ENCODE measurements around the gene BCL2L11. TPM values are rescaled to one million over a fixed set of nuclear protein-coding genes. Genes with fewer than 3 reads are reported as not detected.
"Not testable (repeated sequence)": the region's sequence is repeated elsewhere in the genome, so short reads cannot be mapped to it uniquely, and the experiment has no call there.

BCL2L11 gene, protein sequence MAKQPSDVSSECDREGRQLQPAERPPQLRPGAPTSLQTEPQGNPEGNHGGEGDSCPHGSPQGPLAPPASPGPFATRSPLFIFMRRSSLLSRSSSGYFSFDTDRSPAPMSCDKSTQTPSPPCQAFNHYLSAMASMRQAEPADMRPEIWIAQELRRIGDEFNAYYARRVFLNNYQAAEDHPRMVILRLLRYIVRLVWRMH
- total RNA-seq, result 3.8 and 29.1 TPM in 2 replicates

DNA sequence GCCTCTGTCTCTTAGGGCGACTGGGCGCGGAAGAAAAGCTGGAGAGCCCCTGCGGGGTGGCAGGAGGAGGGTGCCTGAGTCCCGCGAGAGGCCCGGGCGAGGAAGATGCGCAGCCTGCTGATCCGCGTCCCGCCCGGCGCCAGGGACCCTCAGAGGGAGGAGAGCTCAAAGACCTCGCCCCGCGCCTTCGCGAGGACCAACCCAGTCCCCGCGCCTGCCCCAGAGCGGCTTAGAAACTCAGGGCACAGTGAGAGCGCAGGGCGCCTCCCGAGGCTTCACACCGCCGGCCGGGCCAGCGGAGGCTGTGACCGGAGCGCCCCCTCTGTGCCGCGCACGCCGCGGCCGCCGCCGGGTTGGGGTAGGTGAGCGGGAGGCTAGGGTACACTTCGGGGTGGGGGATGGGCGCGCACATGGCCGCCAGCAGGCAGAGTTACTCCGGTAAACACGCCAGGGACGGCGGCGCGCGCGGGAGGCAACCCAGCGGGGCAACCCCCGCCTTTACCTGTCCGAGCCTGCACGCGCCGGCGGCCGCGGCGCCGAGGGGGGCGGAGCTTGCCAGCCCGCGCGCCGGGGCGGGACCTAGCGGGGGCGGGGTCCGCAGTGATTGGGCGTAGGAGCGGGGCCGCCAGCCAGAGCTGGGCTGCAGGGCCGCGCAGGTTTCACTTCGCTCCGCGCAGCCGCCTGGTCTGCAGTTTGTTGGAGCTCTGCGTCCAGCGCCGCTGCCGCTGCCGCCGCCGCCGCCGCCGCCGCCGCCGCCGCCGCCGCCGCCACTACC, at the start of gene BCL2L11:
Gene BCL2L11, plus strand, starts transcription at position 662 of the 775 bp plus-strand sequence. CDS start 2,832 bp downstream, outside the sequence.
- DNase-seq (ENCODE audit: low read depth), result peak; percentile 78

- peak; percentile 100 for DNase-seq (ENCODE audit: low read depth)
Observed at GRCh38 chr2:111071600-111072171, 49.0 kb upstream of the BCL2L11 start.

- peak; percentile 97 for DNase-seq (ENCODE audit: low read depth)
Observed at GRCh38 chr2:111072220-111072871, 48.4 kb upstream of the BCL2L11 start.

DNA sequence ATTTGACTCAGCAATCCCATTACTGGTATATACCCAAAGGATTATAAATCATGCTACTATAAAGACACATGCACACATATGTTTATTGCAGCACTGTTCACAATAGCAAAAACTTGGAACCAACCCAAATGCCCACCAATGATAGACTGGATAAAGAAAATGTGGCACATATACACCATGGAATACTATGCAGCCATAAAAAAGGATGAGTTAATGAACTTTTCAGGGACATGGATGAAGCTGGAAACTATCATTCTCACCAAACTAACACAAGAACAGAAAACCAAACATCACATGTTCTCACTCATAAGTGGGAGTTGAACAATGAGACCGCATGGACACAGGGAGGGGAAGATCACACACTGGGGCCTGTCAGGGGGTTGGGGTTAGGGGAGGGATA, 38.1 kb upstream of the BCL2L11 start:
- DNase-seq (ENCODE audit: low read depth), result not testable (repeated sequence)

- DNase-seq (ENCODE audit: low read depth), result no peak
Observed at GRCh38 chr2:111091811-111092211, 28.9 kb upstream of the BCL2L11 start.

- no peak for DNase-seq (ENCODE audit: low read depth)
Observed at GRCh38 chr2:111094691-111095090, 26.0 kb upstream of the BCL2L11 start.

GRCh38 chr2:111095434-111095833, 25.3 kb upstream of the BCL2L11 start:
- DNase-seq (ENCODE audit: low read depth), result no peak

- DNase-seq (ENCODE audit: low read depth), result no peak
Observed at GRCh38 chr2:111099402-111099801, 21.3 kb upstream of the BCL2L11 start.

DNA sequence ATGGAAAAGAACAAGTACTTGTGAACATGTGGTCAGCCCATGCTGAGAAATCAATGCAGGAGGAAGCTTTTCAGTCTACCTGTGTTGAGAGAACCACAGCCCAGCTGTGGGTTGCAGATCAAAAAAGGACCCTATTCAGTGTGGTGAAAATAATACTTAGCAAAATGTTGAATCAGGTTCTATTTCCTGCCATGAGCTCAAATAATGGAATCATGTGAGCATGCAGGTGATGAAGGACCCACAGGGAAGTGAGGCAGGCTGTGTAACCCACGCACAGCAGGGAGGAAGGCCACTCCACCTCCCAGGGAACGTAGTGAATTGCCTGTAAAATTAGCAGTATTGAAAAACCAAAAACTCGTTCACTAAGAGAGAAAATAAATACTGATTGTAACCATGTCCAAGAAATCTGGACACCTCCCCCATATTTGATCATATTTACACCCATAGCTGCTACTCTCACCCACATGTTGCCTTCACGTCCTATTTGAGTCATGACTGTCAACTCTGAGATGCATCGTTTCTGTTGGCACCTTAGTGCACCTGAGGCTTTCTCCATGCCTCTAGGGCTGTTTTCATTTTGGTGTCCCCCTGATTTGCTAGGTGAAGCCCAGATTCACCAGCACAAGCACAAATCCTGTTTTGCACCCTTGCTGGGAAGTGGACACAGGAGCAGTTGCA, 20.5 kb upstream of the BCL2L11 start:
- DNase-seq (ENCODE audit: low read depth), result no peak

- peak; percentile 86 for DNase-seq (ENCODE audit: low read depth)
Observed at GRCh38 chr2:111100765-111101162, 19.9 kb upstream of the BCL2L11 start.

DNA sequence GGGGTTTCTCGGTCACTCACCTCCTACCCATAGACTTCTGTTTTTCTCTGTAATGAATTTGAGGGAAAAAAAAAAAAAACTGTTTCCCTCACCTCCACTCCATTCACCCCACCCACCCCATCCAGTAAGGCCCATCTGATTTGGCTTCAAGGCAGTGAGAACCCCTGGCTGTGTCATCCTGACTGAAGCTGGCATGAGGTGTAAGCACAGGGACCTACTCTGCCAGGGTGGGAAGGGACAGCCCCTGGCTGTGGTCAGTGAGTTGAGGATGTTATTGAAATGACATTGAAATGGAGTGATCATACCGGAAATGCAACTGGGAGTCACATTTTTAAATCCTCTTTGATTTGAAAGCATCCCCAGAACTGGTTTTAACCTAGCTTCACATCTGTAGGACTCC, 19.1 kb upstream of the BCL2L11 start:
- DNase-seq (ENCODE audit: low read depth), result no peak

GRCh38 chr2:111102216-111102615, 18.5 kb upstream of the BCL2L11 start:
- DNase-seq (ENCODE audit: low read depth), result no peak

GRCh38 chr2:111105926-111106325, 14.8 kb upstream of the BCL2L11 start:
- no peak for DNase-seq (ENCODE audit: low read depth)

GRCh38 chr2:111106706-111107105, 14.0 kb upstream of the BCL2L11 start:
- no peak for DNase-seq (ENCODE audit: low read depth)

DNA sequence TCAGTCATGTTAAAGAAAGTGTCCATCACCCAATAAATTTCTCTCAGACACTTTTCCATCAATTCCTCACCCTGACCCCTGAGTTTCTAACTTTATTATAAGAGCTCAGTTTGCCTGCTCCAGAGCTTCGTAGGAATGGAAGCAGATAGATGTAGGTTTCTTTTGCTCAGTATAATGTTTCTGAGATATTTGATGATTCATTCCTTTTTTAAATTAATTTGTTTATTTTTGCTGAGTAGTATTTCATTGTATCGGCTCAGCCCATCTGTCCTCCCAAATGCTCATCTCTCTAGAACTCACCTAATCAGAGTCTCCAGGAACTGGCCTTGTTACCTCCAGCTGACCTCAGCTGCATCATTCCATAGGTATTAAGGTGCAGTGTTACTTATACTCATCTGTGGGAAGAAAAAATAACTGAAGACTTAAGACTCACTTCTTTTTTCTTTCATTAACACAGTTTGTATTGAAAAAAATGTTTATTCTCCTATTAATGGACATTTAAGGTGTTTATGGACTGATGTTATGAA, 11.9 kb upstream of the BCL2L11 start:
- DNase-seq (ENCODE audit: low read depth), result no peak

GRCh38 chr2:111111101-111111755, 9.5 kb upstream of the BCL2L11 start:
- no peak for DNase-seq (ENCODE audit: low read depth)

DNA sequence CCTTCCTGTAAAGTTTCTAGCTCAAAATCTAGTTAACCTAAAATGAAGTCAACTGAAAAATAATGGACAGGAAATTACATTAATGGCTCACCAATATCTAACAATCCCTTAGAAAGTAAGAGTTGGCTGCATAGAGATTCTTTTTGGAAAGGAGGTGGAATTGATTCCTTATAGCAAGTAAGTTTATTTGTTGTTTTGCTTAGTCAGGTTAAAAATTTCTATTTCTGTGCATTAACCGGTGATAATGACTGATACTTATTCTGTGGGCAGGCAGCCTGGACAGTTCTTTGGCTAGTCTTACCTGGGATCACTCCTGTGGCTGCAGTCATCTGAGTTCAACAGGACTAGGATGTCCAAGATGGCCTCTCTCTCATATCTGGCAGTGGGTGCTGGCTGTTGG, 6.9 kb upstream of the BCL2L11 start:
- DNase-seq (ENCODE audit: low read depth), result no peak

DNA sequence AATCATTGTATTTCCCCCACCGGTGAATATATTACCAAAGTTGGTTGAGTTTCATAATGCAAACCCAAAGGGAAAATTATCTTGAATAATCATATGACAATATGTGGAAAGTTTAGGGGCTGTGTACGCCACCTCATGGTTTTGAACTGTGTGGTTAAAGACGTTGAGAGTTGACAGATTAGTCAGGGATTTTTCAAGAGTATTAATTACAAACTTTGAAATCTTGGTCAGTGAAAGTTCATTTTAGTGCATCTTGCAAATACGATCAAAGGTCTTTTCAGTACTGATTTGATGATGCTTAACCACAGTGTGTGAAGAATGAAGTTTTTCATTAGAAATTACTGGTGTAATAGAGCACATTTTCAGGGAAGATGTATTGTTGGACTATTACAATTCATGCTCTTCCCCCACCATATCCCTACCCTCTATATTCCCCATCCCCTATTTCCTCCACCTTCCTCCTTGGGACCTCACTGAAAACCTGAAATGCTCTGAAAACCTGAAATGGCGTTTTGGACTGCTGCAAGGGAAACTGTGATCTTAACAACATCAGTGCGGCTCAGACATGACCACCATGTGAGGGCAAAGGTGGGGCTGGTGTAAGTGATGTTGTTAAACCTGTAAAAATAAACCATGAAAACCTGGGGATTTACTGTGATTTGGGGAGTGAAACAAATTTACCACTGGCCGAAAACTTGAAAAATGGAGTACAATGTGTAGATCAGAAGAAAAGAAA, 4.5 kb upstream of the BCL2L11 start:
- no peak for DNase-seq (ENCODE audit: low read depth)

DNA sequence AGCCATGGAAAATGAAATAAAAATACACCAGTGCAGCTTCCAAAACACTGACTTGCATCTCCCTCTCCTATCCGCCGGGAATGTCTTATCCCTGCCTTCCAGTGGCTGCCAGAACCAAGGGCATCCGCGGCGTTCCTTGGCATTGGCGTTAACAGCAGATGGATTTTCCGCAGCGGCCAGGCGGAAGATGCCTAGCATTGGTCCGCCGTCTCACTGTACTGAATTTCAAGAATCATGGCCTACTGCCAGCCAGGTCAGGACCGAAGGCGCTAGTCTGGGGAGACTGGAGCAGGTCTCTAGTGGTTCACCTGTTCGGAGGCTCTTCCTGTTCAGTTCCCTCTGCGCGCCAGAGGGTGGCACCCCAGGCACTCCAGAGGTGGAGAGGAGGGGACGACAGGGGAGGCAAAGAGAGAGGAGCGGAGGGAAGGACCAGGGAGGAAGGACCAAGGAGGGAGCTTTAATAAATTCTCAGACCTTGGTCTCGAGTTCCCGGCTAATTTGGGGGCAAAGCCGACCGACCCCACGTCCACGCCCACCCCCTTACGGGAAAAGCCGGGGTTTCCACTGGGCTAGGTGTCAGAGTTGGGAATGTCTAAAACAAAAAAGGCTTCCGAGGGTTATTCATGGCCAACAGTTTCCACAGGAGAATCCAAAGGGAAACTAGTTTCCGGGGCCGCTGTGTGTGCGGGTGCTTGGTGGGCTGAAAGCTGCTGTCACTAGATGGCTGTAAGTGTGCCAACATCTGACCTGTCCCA, 3.7 kb upstream of the BCL2L11 start:
- peak; percentile 59 for DNase-seq (ENCODE audit: low read depth)
